Inferior parietal cortex (tissue), 1 donor: ENCODE data around the gene PIP5K1B.

ENCODE experiments used
- DNase-seq: peaks from one replicate; pipeline ENCODE4 v3.0.0-alpha.2; 2016; ENCODE audit errors: extremely low spot score

PIP5K1B gene

DNA sequence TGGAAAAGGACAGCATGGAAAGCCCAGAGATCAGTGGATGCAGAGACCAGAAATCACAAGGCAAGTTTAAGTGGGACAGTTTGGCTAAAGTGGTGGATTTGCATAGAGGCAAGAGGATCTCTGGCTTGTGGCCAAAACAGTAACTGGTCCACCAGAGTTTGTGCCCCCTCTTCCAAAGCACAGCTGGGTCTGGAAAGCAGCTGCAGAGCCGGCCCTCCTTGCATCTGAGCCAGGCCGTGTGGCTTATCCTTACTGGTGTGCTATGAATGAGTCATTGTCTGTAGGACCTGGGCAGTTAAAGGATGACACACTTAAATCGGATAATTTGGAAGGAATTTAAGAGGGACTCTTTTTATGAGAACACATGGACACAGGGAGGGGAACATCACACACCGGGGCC, 146.6 kb downstream of the PIP5K1B start:
- DNase-seq: no peak

DNA sequence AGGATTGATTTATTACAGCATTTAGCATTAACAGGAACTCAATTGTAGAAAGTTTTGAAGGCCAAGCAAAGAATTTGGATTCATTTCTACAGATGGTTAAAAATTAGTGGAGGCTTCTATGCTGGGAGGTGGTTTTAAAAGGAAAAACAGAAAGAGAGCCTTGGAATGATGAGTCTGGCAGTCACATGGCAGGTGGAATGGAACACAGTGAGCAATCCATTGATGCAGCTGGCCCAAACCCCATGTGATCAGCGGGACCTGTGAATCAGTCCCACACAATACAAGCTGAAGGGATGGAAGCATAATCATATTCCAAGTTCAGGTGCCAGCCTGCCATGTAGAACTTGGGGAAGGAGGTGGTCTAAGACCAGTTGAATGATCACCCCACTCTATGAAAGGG, 147.9 kb downstream of the PIP5K1B start:
- DNase-seq: no peak

DNA sequence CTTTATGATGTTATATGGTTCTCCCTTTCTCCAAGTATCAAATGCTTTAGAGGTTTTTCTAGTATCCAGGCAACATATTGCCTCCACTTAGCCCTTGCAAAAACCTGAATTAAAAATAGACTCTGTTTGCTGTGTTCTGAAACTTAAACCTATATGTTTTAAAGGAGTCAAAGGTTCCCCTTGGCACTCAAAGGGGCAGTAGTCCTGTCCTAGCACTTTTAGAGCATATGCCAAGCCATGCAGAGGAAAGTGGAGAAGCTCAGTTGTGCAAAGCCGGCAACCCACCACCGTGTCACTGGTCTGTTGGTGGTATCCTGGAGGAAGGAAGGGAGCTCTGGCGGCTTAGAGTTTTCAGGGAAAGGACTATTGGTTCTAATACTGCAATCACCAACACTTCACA, 154.3 kb downstream of the PIP5K1B start:
- no peak for DNase-seq

DNA sequence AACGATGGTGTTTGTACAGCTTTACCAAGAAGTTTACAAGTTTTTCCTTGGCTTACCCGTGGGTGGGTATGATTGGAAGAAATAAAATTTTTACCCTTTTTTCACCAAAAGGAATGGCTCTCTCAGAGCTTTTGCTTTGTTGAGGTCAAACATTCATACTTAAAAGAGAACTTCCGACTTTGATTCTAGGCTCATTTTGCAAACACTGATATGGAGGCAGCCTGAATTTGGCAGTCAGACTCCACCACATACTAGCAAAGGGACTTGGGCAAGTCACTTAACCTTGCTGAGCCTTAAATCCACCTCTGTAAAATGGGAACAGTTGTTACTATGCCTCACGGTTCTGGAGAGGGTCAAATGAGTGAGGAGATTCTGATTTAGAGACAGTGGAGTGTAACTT, 155.4 kb downstream of the PIP5K1B start:
- no peak for DNase-seq

DNA sequence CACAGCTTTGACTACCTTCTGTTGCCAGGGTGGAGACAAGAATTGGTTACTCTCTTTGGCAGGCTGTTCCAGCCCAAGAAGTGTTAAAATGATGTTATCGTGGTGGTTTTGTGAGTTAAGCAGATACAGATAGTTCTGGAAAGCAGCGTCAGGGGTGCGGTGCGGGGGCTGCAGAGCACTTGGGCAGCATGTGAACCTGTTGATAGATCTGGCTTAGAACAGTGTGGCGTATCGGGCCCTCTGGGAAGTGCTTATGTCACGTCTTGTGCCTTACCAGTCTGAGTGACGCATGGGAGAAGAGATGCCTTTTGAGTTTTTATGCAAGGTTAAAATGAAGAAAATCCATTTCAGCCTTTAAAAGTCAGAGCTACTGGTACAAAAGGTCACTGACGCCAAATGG, 156.4 kb downstream of the PIP5K1B start:
- DNase-seq: no peak

DNA sequence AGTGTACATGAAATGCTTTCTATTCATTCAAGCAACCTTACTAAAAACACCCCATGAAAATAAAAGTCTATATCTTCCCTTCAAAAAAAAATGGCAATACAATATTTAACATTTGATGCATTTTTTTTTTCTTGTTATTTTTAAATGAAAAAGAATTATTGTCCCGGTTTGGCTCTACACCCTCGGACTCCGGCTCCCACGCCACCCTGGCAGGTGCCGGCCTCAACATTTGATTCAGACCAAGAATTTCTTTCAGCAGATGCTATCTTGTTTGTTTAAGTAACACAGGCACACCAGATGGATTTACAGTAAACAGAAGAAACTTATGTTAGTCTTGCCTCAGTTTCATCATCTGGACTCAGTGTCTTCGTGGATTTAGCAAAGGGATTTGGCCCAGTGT, 162.0 kb downstream of the PIP5K1B start:
- DNase-seq: no peak

DNA sequence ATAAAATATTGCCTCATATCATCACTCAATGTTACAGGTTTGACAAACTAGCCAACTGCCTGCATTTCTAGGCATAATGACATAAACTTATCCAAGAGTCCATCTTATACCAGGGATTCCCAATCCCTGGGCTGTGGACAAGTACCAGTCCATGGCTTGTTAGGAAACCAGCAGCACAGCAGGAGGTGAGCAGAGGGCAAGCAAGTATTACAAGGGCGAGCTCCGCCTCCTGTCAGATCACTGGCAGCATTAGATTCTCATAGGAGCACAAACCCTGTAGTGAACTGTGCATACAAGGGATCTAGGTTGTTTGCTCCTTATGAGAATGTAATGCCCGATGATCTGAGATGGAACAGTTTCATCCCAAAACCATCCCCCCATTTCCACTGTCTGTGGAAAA, 164.0 kb downstream of the PIP5K1B start:
- DNase-seq: no peak

DNA sequence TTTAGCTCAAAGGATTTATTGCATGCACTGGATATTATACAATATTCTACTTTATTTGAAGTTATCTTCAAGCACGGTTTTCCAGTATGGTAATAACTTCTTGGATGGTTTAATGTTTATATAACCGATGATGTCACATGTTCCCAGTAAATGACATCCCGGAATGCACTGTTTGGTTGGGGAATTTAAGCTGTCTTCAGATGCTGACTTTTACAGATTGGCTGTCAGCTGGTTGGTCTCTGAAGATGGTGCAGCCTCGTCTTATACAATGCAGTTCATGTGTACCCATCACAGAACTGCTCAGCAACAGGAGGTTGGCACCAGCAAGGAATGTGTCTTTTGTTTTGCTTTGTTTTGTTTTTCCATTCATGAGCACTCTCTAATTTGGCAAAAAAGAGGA, 165.0 kb downstream of the PIP5K1B start:
- DNase-seq: no peak

DNA sequence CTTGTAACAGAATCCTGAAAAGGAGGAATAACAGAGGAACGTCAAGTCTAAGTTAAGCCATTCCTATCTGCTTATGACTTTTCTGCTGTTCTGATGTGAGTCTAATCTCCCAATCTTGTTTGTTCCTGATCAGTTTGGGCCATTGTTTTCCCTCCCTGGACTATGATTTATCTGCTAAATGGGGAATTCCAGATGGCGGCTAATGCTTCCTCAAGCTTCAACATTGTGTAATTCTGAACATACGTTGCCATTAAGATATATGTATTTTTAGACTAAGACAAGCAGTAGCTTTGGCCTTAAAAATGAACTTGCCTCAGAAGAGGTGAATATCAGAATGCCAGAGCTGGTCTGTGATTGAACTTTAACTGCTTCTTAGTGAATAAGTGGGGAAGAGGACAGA, 166.2 kb downstream of the PIP5K1B start:
- no peak for DNase-seq

DNA sequence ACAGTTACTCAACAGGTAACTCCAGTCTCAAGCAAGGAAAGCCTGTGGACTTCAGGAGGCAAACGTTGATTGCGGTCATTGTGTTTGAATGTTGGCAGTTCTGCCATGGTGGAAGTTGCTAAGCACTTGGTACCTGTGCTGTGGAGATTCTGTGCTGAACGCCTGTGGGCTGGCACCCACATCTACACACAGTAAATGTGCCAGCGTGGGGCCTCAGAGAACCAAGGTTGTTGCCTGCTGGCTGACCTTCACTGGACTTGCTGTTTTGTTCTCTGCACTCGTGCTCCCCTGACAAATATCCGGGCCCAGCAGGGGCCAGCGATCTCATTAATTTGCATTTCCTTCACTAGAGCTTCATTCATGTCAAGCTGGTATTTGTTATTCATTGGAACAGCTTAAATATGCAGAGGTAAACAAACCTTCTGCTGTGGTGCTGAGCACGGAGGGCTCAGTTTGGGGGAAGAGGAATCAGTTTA, 167.0 kb downstream of the PIP5K1B start:
- DNase-seq: no peak

DNA sequence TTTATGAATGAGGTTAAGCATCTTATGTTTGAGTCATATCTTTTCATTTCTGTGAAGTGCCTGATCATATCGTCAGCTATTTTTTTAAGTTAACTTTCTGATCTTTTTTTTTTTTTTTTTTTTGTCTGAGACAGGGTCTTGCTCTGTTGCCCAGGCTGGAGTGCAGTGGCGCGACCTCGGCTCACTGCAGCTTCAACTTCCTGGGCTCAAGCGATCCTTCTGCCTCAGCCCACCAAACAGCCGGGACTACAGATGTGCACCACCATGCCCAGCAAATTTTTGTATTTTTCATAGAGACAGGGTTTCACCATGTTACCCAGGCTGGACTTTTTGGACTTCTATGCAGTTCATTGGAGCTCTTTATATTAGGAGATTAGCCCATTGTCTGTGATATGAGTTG, 168.1 kb downstream of the PIP5K1B start:
- no peak for DNase-seq

DNA sequence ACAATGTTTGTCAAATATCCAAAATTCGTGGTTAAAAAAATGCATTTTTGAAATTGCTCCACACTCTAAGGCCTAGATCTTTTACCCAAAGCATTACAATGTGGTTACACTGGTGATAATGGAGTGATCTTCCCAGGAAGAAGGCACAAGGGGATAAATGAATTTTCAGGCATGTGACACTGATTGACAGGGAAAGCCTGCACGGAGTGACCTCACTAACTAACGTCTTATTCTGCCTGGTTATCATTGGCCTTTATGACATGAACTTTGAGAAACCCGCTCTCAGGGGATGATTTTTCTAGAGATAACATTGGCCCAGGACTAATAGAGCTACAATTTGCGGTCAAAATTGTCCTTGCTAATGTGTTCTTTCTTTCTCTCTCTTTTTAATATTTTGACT, 171.2 kb downstream of the PIP5K1B start:
- no peak for DNase-seq

DNA sequence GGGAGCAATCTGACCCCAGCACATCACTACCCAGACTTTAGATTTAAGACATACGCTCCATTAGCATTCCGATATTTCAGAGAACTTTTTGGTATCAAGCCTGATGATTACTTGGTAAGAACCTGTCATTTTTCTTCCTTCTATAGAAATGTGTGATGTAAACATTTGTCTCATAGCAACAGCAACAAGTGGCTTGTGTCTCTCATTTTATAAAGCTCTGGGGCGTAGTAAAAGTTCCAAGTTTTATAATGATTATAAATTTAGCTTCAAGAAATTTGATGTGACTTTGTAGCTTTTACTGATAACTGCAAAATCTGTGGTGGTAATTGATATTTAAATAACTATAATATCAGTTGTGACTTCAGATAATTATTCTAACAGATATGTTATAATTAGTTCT, 171.6 kb downstream of the PIP5K1B start:
- DNase-seq: no peak

DNA sequence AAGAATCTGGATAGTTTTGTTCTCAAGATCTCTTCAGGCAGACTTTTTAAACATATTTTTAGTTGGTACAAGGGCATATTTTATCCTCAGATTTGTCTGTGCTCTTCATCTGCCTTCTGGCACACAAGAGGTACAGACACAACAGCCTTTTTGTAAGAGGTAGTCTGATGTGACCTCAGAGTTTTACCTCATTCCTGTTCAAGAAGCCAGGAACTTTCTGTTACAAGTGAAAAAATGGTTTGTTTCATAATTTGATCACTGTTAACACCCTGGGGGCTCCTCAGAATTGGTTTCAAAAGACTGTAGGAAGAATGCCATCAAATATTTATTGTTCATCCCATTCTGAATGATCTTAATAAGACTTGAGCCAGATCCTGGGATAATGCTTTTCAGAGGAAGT, 172.2 kb downstream of the PIP5K1B start:
- DNase-seq: no peak

DNA sequence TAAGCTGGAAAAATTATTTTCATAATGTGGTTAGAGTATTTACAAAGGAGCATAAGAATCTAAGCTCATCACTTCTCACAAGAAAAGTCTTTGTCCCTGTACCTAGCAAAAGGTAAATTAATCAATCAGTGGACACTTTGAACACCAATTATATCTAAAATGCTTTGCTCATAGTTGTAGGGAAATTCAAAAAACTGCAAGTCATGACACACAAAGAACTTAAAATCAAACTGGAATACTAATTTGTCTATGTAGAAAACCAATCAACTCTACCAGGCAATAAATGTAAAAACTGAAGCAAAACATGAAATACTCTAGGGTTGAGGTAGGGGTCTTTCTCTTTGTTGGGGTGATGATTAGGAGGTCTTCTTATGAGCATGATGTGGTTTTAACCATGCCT, 173.4 kb downstream of the PIP5K1B start:
- DNase-seq: no peak

DNA sequence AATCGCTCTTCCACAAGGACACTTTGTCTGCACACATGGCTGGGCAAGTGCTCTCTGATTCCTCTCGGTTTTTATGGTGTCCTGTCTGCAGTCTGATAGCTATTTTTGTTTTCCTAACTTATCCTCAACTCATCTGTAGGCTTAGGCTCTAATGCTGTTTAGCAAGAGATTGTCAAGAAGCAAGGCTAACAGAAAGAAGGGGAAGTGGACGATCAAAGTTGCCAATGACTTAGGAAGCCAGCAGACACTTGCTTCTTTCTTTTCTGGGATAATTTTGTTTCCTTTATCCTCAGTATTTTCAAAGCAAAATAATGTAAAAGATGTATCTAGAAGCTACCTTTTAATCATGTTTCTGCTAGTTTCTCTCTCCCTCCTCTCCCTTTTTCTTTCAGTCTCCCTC, 178.2 kb downstream of the PIP5K1B start:
- no peak for DNase-seq

DNA sequence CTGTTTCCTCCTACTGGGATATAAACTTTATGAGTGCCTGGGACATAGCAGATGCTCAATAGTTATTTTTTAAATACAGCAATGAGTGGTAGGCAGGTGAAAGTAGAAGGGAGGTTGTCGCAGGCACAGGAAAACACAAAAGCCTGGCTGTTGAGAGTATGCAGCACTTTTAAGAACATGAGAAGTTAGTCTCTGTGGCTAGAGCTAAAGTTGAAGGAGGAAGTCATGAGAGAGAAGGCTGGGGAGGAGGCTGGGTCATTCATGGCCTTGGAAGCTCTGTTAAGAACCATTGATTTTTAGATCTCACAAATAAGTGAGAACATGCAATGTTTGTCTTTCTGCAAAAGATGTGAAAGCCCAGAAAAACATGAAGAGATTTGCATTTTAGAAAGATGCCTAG, 182.2 kb downstream of the PIP5K1B start:
- DNase-seq: no peak

DNA sequence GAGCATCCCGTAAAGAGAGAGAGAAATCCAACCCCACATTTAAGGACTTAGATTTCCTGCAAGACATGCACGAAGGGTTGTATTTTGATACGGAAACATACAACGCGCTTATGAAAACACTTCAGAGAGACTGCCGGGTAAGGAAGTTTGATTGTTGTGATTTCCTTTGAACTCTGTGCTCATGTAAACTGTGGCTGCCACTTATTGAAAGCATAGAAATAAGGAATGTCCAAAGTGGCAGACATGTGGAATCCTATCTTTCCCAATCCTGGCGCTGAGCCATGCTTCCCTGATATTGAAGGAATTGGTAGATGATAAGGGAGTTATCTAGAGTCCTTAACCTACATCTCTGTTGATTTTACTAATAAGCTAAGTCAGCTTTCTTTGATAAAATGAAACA, 189.5 kb downstream of the PIP5K1B start:
- no peak for DNase-seq

DNA sequence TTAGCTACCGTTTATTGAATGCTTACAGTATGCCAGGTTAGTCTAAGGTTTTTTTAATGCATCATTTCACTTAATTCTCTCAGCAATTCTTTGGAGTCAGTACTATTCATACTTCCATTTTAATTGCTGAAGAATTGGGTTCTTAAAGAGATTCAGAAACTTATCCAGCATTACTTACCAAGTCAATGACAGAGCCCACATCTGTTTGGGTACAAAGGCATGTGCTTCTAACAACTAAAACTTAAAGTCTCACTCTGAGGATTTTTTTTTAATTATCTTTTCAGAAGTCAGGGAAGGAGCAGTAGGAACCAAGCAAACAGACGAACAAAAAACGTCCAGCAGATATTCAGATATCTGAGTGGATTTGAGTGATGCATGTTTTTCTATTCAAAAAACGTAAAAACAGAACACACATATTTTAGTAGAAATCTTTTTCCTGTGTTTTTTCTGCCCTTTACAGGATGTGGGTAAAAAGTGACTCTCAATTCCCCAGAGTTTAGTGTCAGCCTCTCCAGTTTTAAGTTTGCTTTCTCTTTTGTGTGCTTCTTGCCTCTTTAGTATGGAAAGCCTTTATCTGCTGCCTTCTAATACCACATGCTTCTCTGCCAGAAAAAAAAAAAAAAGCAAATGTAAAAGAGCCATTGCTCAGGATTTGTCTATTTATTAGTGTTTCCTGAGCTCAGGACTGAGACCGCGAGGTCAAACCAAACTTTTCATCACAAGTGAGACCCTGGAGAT, 190.9 kb downstream of the PIP5K1B start:
- DNase-seq: no peak

DNA sequence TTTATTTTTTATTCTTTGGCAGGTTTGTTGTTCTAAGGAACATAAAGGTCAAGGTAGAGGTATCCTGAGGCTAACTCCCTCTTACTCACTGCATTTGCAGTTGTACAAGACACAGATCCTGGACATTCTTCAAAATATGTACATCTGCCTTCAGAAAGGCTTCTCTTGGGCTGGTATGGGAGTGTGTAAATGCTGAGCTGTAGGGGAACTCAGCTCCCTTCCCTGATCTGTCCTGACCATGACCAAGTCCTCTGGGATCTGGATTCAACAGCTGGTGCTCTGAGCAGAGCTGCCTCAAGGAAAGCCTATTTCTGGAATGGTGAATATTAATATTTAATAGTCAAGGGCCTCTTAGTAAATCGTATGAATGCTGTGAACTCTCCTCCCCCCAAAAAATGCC, 191.4 kb downstream of the PIP5K1B start:
- no peak for DNase-seq

DNA sequence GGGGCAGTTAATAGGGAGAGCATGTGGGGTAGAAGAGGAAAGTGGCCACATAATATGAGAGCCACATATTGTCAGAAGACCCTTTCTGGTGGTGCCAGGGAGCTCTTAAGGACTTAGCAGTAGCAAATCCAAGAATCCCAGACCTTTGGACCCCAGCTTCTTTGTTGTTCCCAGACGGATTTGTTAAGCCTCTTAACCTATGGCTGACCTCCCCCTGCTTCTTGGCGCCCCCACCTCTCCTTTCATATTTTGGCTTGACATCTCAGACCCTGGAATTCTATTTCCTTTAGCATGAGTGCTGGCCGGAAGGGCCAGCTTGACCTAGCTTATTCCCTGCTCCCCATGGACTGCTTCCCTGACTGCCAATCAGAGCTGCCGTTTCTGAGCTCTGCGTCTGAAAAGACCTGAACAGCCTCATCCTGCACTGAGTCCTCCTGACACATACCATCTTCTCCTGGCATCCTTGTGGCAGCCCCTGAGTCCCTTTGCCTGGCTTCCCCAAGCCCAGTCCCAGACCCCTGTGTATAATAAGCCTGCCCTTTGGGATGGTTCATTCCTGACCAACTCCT, 192.6 kb downstream of the PIP5K1B start:
- no peak for DNase-seq

DNA sequence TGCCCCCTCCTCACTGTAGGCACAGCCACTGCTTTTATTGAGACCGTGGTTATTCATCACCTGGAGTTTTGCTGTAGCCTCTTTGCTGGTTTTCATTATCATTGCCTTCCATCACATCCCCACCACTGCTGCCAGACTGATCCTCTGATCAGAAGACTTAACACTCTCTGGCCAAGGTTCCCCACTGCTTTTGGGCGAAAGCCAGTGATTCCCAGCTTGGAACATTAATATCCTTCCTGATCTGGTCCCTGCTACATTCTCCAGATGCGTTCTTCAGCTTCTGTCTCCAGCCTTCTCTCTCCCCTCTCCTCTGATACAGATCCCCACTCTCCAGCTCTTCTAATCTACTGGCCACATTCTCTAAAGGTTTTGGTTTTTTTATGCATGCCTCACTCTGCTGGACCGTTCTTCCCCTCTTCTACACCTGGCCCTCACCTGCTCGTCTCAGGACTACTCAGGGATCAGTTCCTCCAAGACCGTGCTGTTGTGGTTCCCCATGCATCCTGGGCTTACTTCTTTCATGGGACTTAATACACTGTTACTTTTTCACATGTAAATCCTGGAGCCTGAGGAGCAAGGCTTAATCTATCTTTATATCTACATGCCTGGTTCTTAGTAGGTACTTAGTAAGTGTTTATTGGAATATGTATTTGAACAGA, 193.9 kb downstream of the PIP5K1B start:
- DNase-seq: no peak

DNA sequence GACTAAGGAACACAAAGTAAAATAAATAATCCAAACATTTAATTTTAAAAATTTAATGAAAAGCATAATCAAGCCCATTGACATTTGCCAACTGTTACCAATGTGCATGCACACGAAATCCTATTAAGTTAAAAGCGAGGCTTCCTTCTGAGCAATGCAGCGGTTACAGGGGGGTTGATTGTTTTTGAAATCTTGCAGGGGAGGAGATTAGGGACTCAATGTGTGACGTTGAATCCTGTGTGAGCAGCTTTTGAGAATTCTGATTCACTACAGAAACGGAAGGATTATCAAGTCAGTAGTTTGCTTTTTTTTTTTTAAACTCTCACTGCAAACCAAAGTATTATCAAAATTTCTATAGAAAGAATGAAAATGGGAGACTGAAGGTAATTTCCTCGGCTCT, 199.4 kb downstream of the PIP5K1B start:
- no peak for DNase-seq
